A549 (cell line): ENCODE measurements around the gene TPCN1. TPM values are rescaled to one million over a fixed set of nuclear protein-coding genes. Genes with fewer than 3 reads are reported as not detected.

Experiments used
- ATAC-seq, 2 experiments: fragments of 200-7000 bp in 1 of 2; fragments of >200 bp in 1 of 2; cut with Nextera tagmentation in 1 of 2; cut with Tn5 transposase in 1 of 2; 3 replicates each; pipeline versions ENCODE4 v1.8.0 to v1.9.1; 2018 to 2020; ENCODE audit warnings: mild to moderate bottlenecking in 1 of 2, moderate library complexity in 1 of 2
- CTCF ChIA-PET: fragments of 300-600 bp; sonication (Branson Sonifier 250); formaldehyde crosslinking; extraction: SDS; loops from one replicate; lab custom pipeline; 2021; ENCODE audit warnings: antibody characterized with exemption, inconsistent platforms; lab: Yijun Ruan, JAX
- POLR2A ChIA-PET: fragments of 350-600 bp; formaldehyde crosslinking; extraction: SDS; loops from one replicate; lab custom pipeline; 2021; ENCODE audit warnings: antibody characterized with exemption, inconsistent platforms; lab: Yijun Ruan, JAX
- DNase-seq, 2 experiments: peaks; one replicate each; pipeline versions ENCODE4 v3.0.0 to v3.0.0-alpha.2; 2011 to 2016; ENCODE audit warnings: low read depth in 1 of 2, low spot score in 1 of 2
- FAIRE-seq: peaks from 2 replicates; lab custom pipeline; 2011; peaks lifted over from hg19 to GRCh38; lab: Jason Lieb, UNC
- H3K27ac ChIP-seq, 2 experiments: fragments of >200 bp; sonication (Bioruptor Twin); formaldehyde crosslinking; 3 replicates each; pipeline ENCODE4 v1.5.1; 2016 to 2017
- H3K4me1 ChIP-seq: fragments of >200 bp; sonication (Bioruptor Twin); formaldehyde crosslinking; 3 replicates; pipeline ENCODE4 v1.6.1; 2016
- H3K4me2 ChIP-seq: fragments of >200 bp; sonication (Bioruptor Twin); formaldehyde crosslinking; 3 replicates; pipeline ENCODE4 v1.6.1; 2016
- H3K4me3 ChIP-seq: fragments of >200 bp; sonication (Bioruptor Twin); formaldehyde crosslinking; 3 replicates; pipeline ENCODE4 v1.5.1; 2016
- H3K9me3 ChIP-seq: fragments of >200 bp; sonication (Bioruptor Twin); formaldehyde crosslinking; 3 replicates; pipeline ENCODE4 v1.6.1; 2016
- BCL3 ChIP-seq: fragments of >200 bp; sonication (Bioruptor Twin); formaldehyde crosslinking; IDR thresholded peaks from 3 replicates; pipeline ENCODE4 v1.6.1; 2016
- CEBPB ChIP-seq, 2 experiments: fragments of >200 bp in 1 of 2; sonication (Bioruptor Twin) in 1 of 2; formaldehyde crosslinking in 1 of 2; IDR thresholded peaks; 2 replicates each; pipeline ENCODE4 v1.6.1; 2012 to 2016
- CHD4 ChIP-seq: fragments of 200-600 bp; sonication (generic); IDR thresholded peaks from 2 replicates; pipeline ENCODE4 v1.6.1; 2016; ENCODE audit warnings: antibody characterized with exemption, mild to moderate bottlenecking, borderline replicate concordance
- ELK1 ChIP-seq: fragments of 150-350 bp; IDR thresholded peaks from 2 replicates; pipeline ENCODE4 v1.6.1; 2014; ENCODE audit warnings: low read depth, mild to moderate bottlenecking, low read length
- EP300 ChIP-seq, 2 experiments: fragments of >200 bp; sonication (Bioruptor Twin); formaldehyde crosslinking; IDR thresholded peaks; 2 replicates in 1 of 2; 3 replicates in 1 of 2; pipeline ENCODE4 v1.6.1; 2016 to 2017
- FOSL2 ChIP-seq, 2 experiments: fragments of 450-650 bp in 1 of 2; fragments of >200 bp in 1 of 2; sonication (Bioruptor Twin) in 1 of 2; formaldehyde crosslinking; IDR thresholded peaks; 2 replicates each; pipeline versions ENCODE4 v1.5.0 to v1.6.1; 2016 to 2020; ENCODE audit warnings: mild to moderate bottlenecking in 1 of 2, moderate library complexity in 1 of 2
- GATA3 ChIP-seq: IDR thresholded peaks from 2 replicates; pipeline ENCODE4 v1.6.1; 2012; ENCODE audit warnings: borderline replicate concordance
- HDAC2 ChIP-seq: fragments of 200-600 bp; sonication (generic); IDR thresholded peaks from 2 replicates; pipeline ENCODE4 v1.6.1; 2016
- HEYL ChIP-seq: fragments of 250-450 bp; sonication (Bioruptor Pico); IDR thresholded peaks from 2 replicates; pipeline ENCODE4 v1.8.0; 2021; ENCODE audit warnings: mild to moderate bottlenecking, moderate library complexity
- HOXB13 ChIP-seq: fragments of 250-450 bp; sonication (Bioruptor Pico); IDR thresholded peaks from 2 replicates; pipeline ENCODE4 v1.5.0; 2020; ENCODE audit warnings: low read depth, mild to moderate bottlenecking, moderate library complexity
- KDM1A ChIP-seq: fragments of 200-600 bp; sonication (generic); IDR thresholded peaks from 2 replicates; pipeline ENCODE4 v1.6.1; 2016; ENCODE audit warnings: low read depth, mild to moderate bottlenecking
- MAX ChIP-seq: IDR thresholded peaks from 2 replicates; pipeline ENCODE4 v1.6.1; 2012
- NFE2L2 ChIP-seq: fragments of 150-350 bp; conservative IDR thresholded peaks from 2 replicates; pipeline ENCODE4 v1.6.1; 2014; ENCODE audit warnings: low read length
- NR3C1 ChIP-seq: fragments of >200 bp; sonication (Bioruptor Twin); formaldehyde crosslinking; IDR thresholded peaks from 3 replicates; pipeline ENCODE4 v1.6.1; 2017
- PBX3 ChIP-seq: IDR thresholded peaks from 2 replicates; pipeline ENCODE4 v1.6.1; 2012
- PHF8 ChIP-seq: fragments of 200-600 bp; sonication (generic); IDR thresholded peaks from 2 replicates; pipeline ENCODE4 v1.6.1; 2016; ENCODE audit warnings: low read depth, mild to moderate bottlenecking, antibody characterized with exemption, moderate library complexity, borderline replicate concordance
- RARB ChIP-seq: fragments of 250-450 bp; sonication (Bioruptor Pico); IDR thresholded peaks from 2 replicates; pipeline ENCODE4 v1.8.0; 2021; ENCODE audit warnings: mild to moderate bottlenecking, moderate library complexity
- RCOR1 ChIP-seq: fragments of 150-350 bp; IDR thresholded peaks from 2 replicates; pipeline ENCODE4 v1.6.1; 2014; ENCODE audit warnings: antibody characterized with exemption, low read length, low read depth
- RFX5 ChIP-seq: fragments of 450-650 bp; IDR thresholded peaks from 2 replicates; pipeline ENCODE4 v1.7.1; 2014; ENCODE audit warnings: antibody characterized with exemption, mild to moderate bottlenecking, moderate library complexity
- SREBF2 ChIP-seq: fragments of 450-650 bp; IDR thresholded peaks from 2 replicates; pipeline ENCODE4 v1.6.1; 2014; ENCODE audit warnings: mild to moderate bottlenecking, moderate library complexity
- TFCP2L1 ChIP-seq: fragments of 250-450 bp; sonication (Bioruptor Pico); IDR thresholded peaks from 2 replicates; pipeline ENCODE4 v1.5.0; 2021; ENCODE audit warnings: mild to moderate bottlenecking
- ZC3H11A ChIP-seq: fragments of 450-650 bp; IDR thresholded peaks from 2 replicates; pipeline ENCODE4 v1.6.1; 2014; ENCODE audit warnings: antibody characterized with exemption, mild to moderate bottlenecking
- ZNF302 ChIP-seq: fragments of 250-450 bp; sonication (Bioruptor Pico); IDR thresholded peaks from 2 replicates; pipeline ENCODE4 v1.9.0; 2021; ENCODE audit warnings: inconsistent platforms, mild to moderate bottlenecking, moderate library complexity
- WGBS: methylation state at CpG from one replicate; pipeline ENCODE4 v1.1.6; 2017; ENCODE audit errors: missing lambda C conversion rate; 5-methylcytosine and 5-hydroxymethylcytosine counted together
- polyA plus RNA-seq, 4 experiments: library from polyadenylated mRNA; depleted of rRNA in 3 of 4; stranded (reverse); fragments of >200 nt; fragmentation: RNase III in 1 of 4; extraction: RNeasy Plus Mini Kit Qiagen cat#74134 plus additional on column Dnase treatment in 1 of 4; gene quantifications; 2 replicates in 3 of 4; 3 replicates in 1 of 4; pipeline ENCODE4 v1.2.3, GENCODE V29; 2011 to 2017

Gene TPCN1
- polyA plus RNA-seq, 2 of the 4 experiments (the other 2 are of a cell fraction): 21.9 to 24.1 TPM

- TF ChIP-seq PBX3: no peak
- no peak for TF ChIP-seq BCL3
- TF ChIP-seq RARB: no peak
- TF ChIP-seq HEYL: no peak
- no peak for TF ChIP-seq CHD4
Measured at GRCh38 chr12:113247123-113248050, 26.1 kb downstream of the TPCN1 start (continued).

- Histone ChIP-seq H3K4me3 (no peak overlapping the region), H3K27ac (no peak overlapping the region), H3K9me3 (peaks cover 4% of the 10 kb centered on the region; the same call in 1 of the 3 replicates), H3K4me1 (peaks cover 26% of the 10 kb centered on the region), H3K4me2 (no peak overlapping the region)
- ChIA-PET POLR2A (no interaction called here), CTCF (no interaction called here)
- FAIRE-seq: no peak
- WGBS: 89% methylated on average over 22 of the region's 22 CpGs
- no peak for TF ChIP-seq KDM1A
- TF ChIP-seq EP300 (IDR thresholded peaks at IDR 0.05): no peak
- TF ChIP-seq ZC3H11A: no peak
- no peak for DNase-seq
- ATAC-seq: no peak
Measured at GRCh38 chr12:113248051-113248825, 27.0 kb downstream of the TPCN1 start.

GRCh38 chr12:113248842-113249435, 27.7 kb downstream of the TPCN1 start:
- CTCF ChIA-PET: interaction anchor here (2.5 kb wide), 1 partner anchor 14 kb away, joined by 7 read pairs; no protein-coding TSS in a partner anchor
- no peak for FAIRE-seq

More at GRCh38 chr12:113248842-113249435, 27.7 kb downstream of the TPCN1 start:
- no peak for ATAC-seq
- H3K4me2 ChIP-seq: no peak overlapping the region
- no peak overlapping the region for H3K4me3 ChIP-seq
- no peak overlapping the region for H3K27ac ChIP-seq
- WGBS: 98% methylated on average over 11 of the region's 11 CpGs
- POLR2A ChIA-PET: interaction anchor here (0.5 kb wide), 1 partner anchor 26 kb away, joined by 4 read pairs; no protein-coding TSS in a partner anchor
- H3K4me1 ChIP-seq: peaks cover 23% of the 10 kb centered on the region
- TF ChIP-seq RCOR1 (no peak), MAX (no peak), HOXB13 (CRISPR knock-in tag) (no peak), KDM1A (no peak), RFX5 (no peak), ZNF302 (CRISPR knock-in tag) (no peak), NFE2L2 (no peak), TFCP2L1 (CRISPR knock-in tag) (no peak), SREBF2 (no peak), CEBPB (IDR thresholded peaks at IDR 0.05) (no peak), HDAC2 (no peak), RARB (no peak), GATA3 (no peak), PHF8 (no peak), NR3C1 (no peak), ELK1 (no peak), FOSL2 (IDR thresholded peaks at IDR 0.05) (no peak), FOSL2 (CRISPR knock-in tag; IDR thresholded peaks at IDR 0.05) (no peak)
- TF ChIP-seq, all 56 proteins: peak for 0
- peaks cover 6% of the 10 kb centered on the region; the same call in 1 of the 3 replicates for H3K9me3 ChIP-seq
- no peak for DNase-seq
